HepG2 (cell line): ENCODE results near the gene TNS1. TPM values are rescaled to one million over a fixed set of nuclear protein-coding genes. Genes with fewer than 3 reads are reported as not detected.

Source experiments
- ATAC-seq: fragments of 200-7000 bp; cut with Tn5 transposase; 3 replicates; pipeline ENCODE4 v1.9.1; 2020; ENCODE audit warnings: mild to moderate bottlenecking, moderate library complexity
- BruUV-seq: library from RNA; stranded (reverse); fragments of 400-500 nt; replicated peaks from 2 replicates; lab custom pipeline; 2021; lab: Mats Ljungman, UMichigan
- CTCF ChIA-PET: fragments of 300-600 bp; formaldehyde crosslinking; extraction: SDS; loops from one replicate; lab custom pipeline; 2021; ENCODE audit warnings: low total read pairs, inconsistent platforms, low intra/inter-chr PET ratio; lab: Yijun Ruan, JAX
- POLR2A ChIA-PET: fragments of 350-600 bp; sonication (Branson Sonifier 250); formaldehyde crosslinking; loops from one replicate; lab custom pipeline; 2020; ENCODE audit warnings: antibody characterized with exemption, inconsistent platforms; lab: Yijun Ruan, JAX
- DNase-seq: peaks from one replicate; pipeline ENCODE4 v3.0.0-alpha.2; 2015; ENCODE audit warnings: low spot score
- FAIRE-seq: peaks from 3 replicates; lab custom pipeline; 2011; peaks lifted over from hg19 to GRCh38; lab: Jason Lieb, UNC
- H2AFZ ChIP-seq: one replicate; pipeline ENCODE4 v1.6.1; 2011; ENCODE audit warnings: low read length, inconsistent platforms
- H3K27ac ChIP-seq: fragments of 300-600 bp; 3 replicates; pipeline ENCODE4 v1.8.0; 2011; ENCODE audit warnings: mixed run types, mild to moderate bottlenecking, mixed read lengths, low read length, inconsistent platforms; ENCODE audit not compliant: insufficient read depth; ENCODE audit errors: extremely low read length
- H3K27me3 ChIP-seq, 2 experiments: fragments of 200-600 bp in 1 of 2; 2 replicates in 1 of 2; 3 replicates in 1 of 2; pipeline versions ENCODE4 v1.6.0 to v1.8.0; 2011; ENCODE audit warnings: low read length in 2 of 2, mild to moderate bottlenecking in 2 of 2, moderate library complexity in 2 of 2, inconsistent platforms in 1 of 2; ENCODE audit not compliant: insufficient read depth in 2 of 2, control insufficient read depth in 1 of 2
- H3K36me3 ChIP-seq, 2 experiments: fragments of 200-600 bp in 1 of 2; replicated peaks in 1 of 2; 2 replicates in 1 of 2; 3 replicates in 1 of 2; pipeline versions ENCODE4 v1.5.1 to v1.8.0; 2011; ENCODE audit warnings: low read length in 2 of 2, inconsistent platforms in 1 of 2; ENCODE audit not compliant: insufficient read depth in 2 of 2, control insufficient read depth in 1 of 2
- H3K4me1 ChIP-seq: 2 replicates; pipeline ENCODE4 v1.5.1; 2012; ENCODE audit warnings: low read length, inconsistent platforms; ENCODE audit not compliant: insufficient read depth
- H3K4me2 ChIP-seq: 2 replicates; pipeline ENCODE4 v1.6.0; 2011; ENCODE audit warnings: low read depth, low read length, inconsistent platforms
- H3K4me3 ChIP-seq, 3 experiments: fragments of 200-600 bp in 1 of 3; sonication (generic), shearing (Covaris generic) in 1 of 3; replicated peaks in 1 of 3; 2 replicates each; pipeline ENCODE4 v1.5.1; 2011 to 2016; ENCODE audit warnings: low read length in 3 of 3, inconsistent platforms in 2 of 3, low read depth in 2 of 3, mild to moderate bottlenecking in 2 of 3, control low read depth in 1 of 3, mixed read lengths in 1 of 3; ENCODE audit not compliant: insufficient read depth in 1 of 3
- H3K79me2 ChIP-seq: one replicate; pipeline ENCODE4 v1.6.1; 2011; ENCODE audit warnings: low read length, inconsistent platforms; ENCODE audit not compliant: insufficient read depth
- H3K9ac ChIP-seq: 2 replicates; pipeline ENCODE4 v1.6.0; 2011; ENCODE audit warnings: mild to moderate bottlenecking, low read depth, low read length, inconsistent platforms; ENCODE audit not compliant: insufficient read depth
- H3K9me3 ChIP-seq: 2 replicates; pipeline ENCODE4 v1.5.1; 2012; ENCODE audit warnings: mild to moderate bottlenecking, low read length
- H4K20me1 ChIP-seq: 2 replicates; pipeline ENCODE4 v1.6.0; 2011; ENCODE audit warnings: inconsistent platforms, mild to moderate bottlenecking, low read length, moderate library complexity; ENCODE audit not compliant: insufficient read depth
- KAT2B ChIP-seq: fragments of 150-350 bp; IDR thresholded peaks from 2 replicates; pipeline ENCODE4 v1.6.1; 2014; ENCODE audit warnings: low read depth, low read length, borderline replicate concordance
- MAZ ChIP-seq, 2 experiments: sonication (generic) in 1 of 2; formaldehyde crosslinking in 1 of 2; IDR thresholded peaks; 2 replicates each; pipeline versions ENCODE4 v1.5.0 to v1.6.1; 2012 to 2020; ENCODE audit warnings: low read depth in 2 of 2, mild to moderate bottlenecking in 2 of 2, borderline replicate concordance in 1 of 2, improper control_type of control experiment in 1 of 2, low read length in 1 of 2, missing genetic modification reagents in 1 of 2, moderate library complexity in 1 of 2
- SALL1 ChIP-seq: sonication (generic); formaldehyde crosslinking; IDR thresholded peaks from 2 replicates; pipeline ENCODE4 v1.8.0; 2022; ENCODE audit warnings: mild to moderate bottlenecking, missing genetic modification reagents
- STAG1 ChIP-seq: sonication (generic); formaldehyde crosslinking; IDR thresholded peaks from 2 replicates; pipeline ENCODE4 v1.4.0; 2020; ENCODE audit warnings: missing genetic modification reagents
- TERF1 ChIP-seq: sonication (generic); formaldehyde crosslinking; IDR thresholded peaks from 2 replicates; pipeline ENCODE4 v1.8.0; 2022; ENCODE audit warnings: mild to moderate bottlenecking, missing genetic modification reagents, moderate library complexity
- YEATS4 ChIP-seq: sonication (generic); formaldehyde crosslinking; IDR thresholded peaks from 2 replicates; pipeline ENCODE4 v1.4.0; 2020; ENCODE audit warnings: missing genetic modification reagents, borderline replicate concordance
- ZNF317 ChIP-seq: sonication (generic); formaldehyde crosslinking; IDR thresholded peaks from 2 replicates; pipeline ENCODE4 v1.5.0; 2020; ENCODE audit warnings: mild to moderate bottlenecking, missing genetic modification reagents
- ZNF646 ChIP-seq: sonication (generic); formaldehyde crosslinking; IDR thresholded peaks from 2 replicates; pipeline ENCODE4 v1.9.0; 2021; ENCODE audit warnings: mild to moderate bottlenecking, missing genetic modification reagents
- ZNF816 ChIP-seq: sonication (generic); formaldehyde crosslinking; IDR thresholded peaks from 2 replicates; pipeline ENCODE4 v1.8.0; 2022; ENCODE audit warnings: missing genetic modification reagents, mild to moderate bottlenecking, borderline replicate concordance
- WGBS: methylation state at CpG from one replicate; pipeline ENCODE4 v1.1.6; 2017; ENCODE audit warnings: low lambda C conversion rate; 5-methylcytosine and 5-hydroxymethylcytosine counted together
- in situ Hi-C: cut with HindIII; loops from 2 replicates; pipeline ENCODE4 v1.10.0; 2017; ENCODE audit warnings: low pct_unique_long_range_greater_than_20kb; ENCODE audit not compliant: extremely low pct_ligation_motif_present
- intact Hi-C: fragments of 100-400 bp; cut with micrococcal nuclease; formaldehyde crosslinking; loops from one replicate; pipeline ENCODE4 v1.10.0; 2022; ENCODE audit not compliant: unreplicated experiment
- polyA plus RNA-seq, 8 experiments: library from polyadenylated mRNA; depleted of rRNA in 3 of 8; stranded (reverse) in 7 of 8; unstranded in 1 of 8; fragments of >200 nt; fragmentation: Illumina TruSeq in 4 of 8; extraction: Trizol in 4 of 8; gene quantifications; 2 replicates each; pipeline versions ENCODE4 v1.2.1 to v1.2.3, GENCODE V29; 2011 to 2016; ENCODE audit warnings: low read depth in 4 of 8, missing spikeins in 1 of 8, mixed read lengths in 1 of 8; ENCODE audit not compliant: insufficient read depth in 1 of 8
- total RNA-seq, 5 experiments: library from RNA; depleted of rRNA; stranded (reverse); fragments of >200 nt; fragmentation: Illumina TruSeq; extraction: Trizol; gene quantifications; 2 replicates each; pipeline ENCODE4 v1.2.3, GENCODE V29; 2016; ENCODE audit warnings: low read depth in 1 of 5

The TNS1 gene
- total and polyA plus RNA-seq, 2 of the 13 experiments (the other 11 are each of a cell fraction or from before 2014, with no cell fraction given): 1.9 to 118 TPM

- WGBS: 92% methylated on average over 8 of the region's 8 CpGs
These were observed 110.2 kb downstream of the TNS1 start for GRCh38 chr2:217892560-217892959.

GRCh38 chr2:217890445-217890844 lies 112.3 kb downstream of the TNS1 start:
- CTCF ChIA-PET: interaction anchor here (1.3 to 2.2 kb wide), 5 partner anchors 9 to 101 kb away, joined by 5 to 9 read pairs (median 7); no protein-coding TSS in a partner anchor
- DNase-seq (peak; percentile 42), ATAC-seq (peak; percentile 67)
- no peak for TF ChIP-seq ZNF646 (CRISPR knock-in tag)
- no peak for TF ChIP-seq ZNF816
- TF ChIP-seq YEATS4 (CRISPR knock-in tag): no peak
- no peak for TF ChIP-seq SALL1 (CRISPR knock-in tag)
- peak; percentile 64 for TF ChIP-seq STAG1 (CRISPR knock-in tag)
- TF ChIP-seq MAZ (IDR thresholded peaks at IDR 0.05; ENCODE audit: borderline replicate concordance, low read depth, low read length): no peak
- TF ChIP-seq MAZ (CRISPR knock-in tag; IDR thresholded peaks at IDR 0.05; ENCODE audit: low read depth): no peak

More at GRCh38 chr2:217892560-217892959, 110.2 kb downstream of the TNS1 start:
- no peaks in the 10 kb centered on the region for H3K79me2 ChIP-seq
- no peaks in the 10 kb centered on the region for H3K9me3 ChIP-seq
- DNase-seq: no peak
- peaks cover 2% of the 10 kb centered on the region; the same call in 1 of the 2 replicates for H3K4me1 ChIP-seq
- no peak overlapping the region for H2AFZ ChIP-seq
- no peak for FAIRE-seq
- no peak for ATAC-seq
- intact Hi-C loops (no loop called here), in situ Hi-C loops (no loop called here)
- H3K4me2 ChIP-seq: no peak overlapping the region
- H3K27me3 ChIP-seq: no peaks in the 10 kb centered on the region
- H3K4me3 ChIP-seq: no peak overlapping the region
- ChIA-PET POLR2A (no interaction called here), CTCF (no interaction called here)
- BruUV-seq: no TSS peak
- H4K20me1 ChIP-seq: no peaks in the 10 kb centered on the region; the same call in 1 of the 2 replicates
- TF ChIP-seq TERF1 (CRISPR knock-in tag) (no peak), KAT2B (no peak), ZNF317 (CRISPR knock-in tag) (no peak)
- no peak overlapping the region for H3K27ac ChIP-seq
- H3K9ac ChIP-seq: no peak overlapping the region
- H3K36me3 ChIP-seq: peaks cover 76 to 90% of the 10 kb centered on the region in 2 experiments

More at GRCh38 chr2:217890445-217890844, 112.3 kb downstream of the TNS1 start:
- Histone ChIP-seq H3K27ac (no peak overlapping the region), H3K79me2 (no peaks in the 10 kb centered on the region), H3K9ac (no peak overlapping the region), H3K4me1 (no peaks in the 10 kb centered on the region; the same call in 1 of the 2 replicates), H3K27me3 (no peaks in the 10 kb centered on the region), H4K20me1 (peaks cover 10% of the 10 kb centered on the region; the same call in 1 of the 2 replicates), H3K4me2 (no peak overlapping the region), H3K4me3 (no peak overlapping the region), H3K9me3 (no peaks in the 10 kb centered on the region), H3K36me3 (peaks cover 66 to 90% of the 10 kb centered on the region in 2 experiments), H2AFZ (no peak overlapping the region)
- WGBS: 91% methylated on average over 4 of the region's 4 CpGs
- peak; percentile 80 for FAIRE-seq
- in situ Hi-C loops: no loop called here
- intact Hi-C loops: loop anchor here (1.0 kb wide), 4 partner anchors 9 to 98 kb away; no protein-coding TSS in a partner anchor
- POLR2A ChIA-PET: interaction anchor here (1.5 to 2.0 kb wide), 2 partner anchors 9 to 11 kb away, joined by 3 to 10 read pairs; no protein-coding TSS in a partner anchor
- no TSS peak for BruUV-seq
